ENCODE data around the gene IQSEC2. TPM values are rescaled to one million over a fixed set of nuclear protein-coding genes. Genes with fewer than 3 reads are reported as not detected.

The IQSEC2 gene
- total RNA-seq, 1 experiment from 2014 or later = 20.7 TPM

DNA sequence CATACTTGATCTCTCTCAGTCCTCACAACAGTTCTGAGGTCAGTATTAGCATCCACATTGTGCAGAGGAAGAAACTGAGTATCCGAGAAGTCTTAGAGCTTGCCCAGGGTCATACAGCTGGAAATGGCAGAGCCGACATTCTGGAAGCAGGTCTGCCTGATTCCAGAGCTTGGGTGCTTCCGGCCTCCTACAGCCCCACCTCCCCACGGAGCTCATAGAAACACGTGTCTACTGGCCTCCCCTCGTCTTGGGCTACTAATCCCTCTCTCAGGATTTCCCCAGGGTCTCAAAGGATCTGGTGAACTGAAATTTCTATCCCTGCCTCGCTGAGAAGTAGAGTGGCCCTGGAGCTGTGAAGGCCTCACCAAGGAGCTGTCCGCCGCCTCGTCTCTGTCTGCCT lies 44.3 kb downstream of the IQSEC2 start:
- H3K9ac ChIP-seq (ENCODE audit: low read length) = no peak overlapping the region
- no peaks in the 10 kb centered on the region for H3K4me1 ChIP-seq (ENCODE audit: control insufficient read depth in 1 of 2, insufficient read depth in 2 of 2, low read length in 2 of 2)
- no peak for DNase-seq (ENCODE audit: low read depth, low spot score)
- H3K9me3 ChIP-seq (ENCODE audit: control insufficient read depth in 1 of 2, insufficient read depth in 1 of 2, low read depth in 1 of 2, low read length in 2 of 2) = no peaks in the 10 kb centered on the region
- ATAC-seq = no peak
- CTCF ChIA-PET = no interaction called here
- no peak overlapping the region for H2AFZ ChIP-seq (ENCODE audit: low read depth, low read length, poor library complexity, severe bottlenecking)
- H3K4me2 ChIP-seq (ENCODE audit: low read length) = no peak overlapping the region
- no peak overlapping the region for H3K4me3 ChIP-seq (replicated peaks in 1 of 2; ENCODE audit: low read depth in 1 of 2, low read length in 2 of 2)
- H3K36me3 ChIP-seq (ENCODE audit: control insufficient read depth in 1 of 2, insufficient read depth in 2 of 2, low read length in 2 of 2) = no peaks in the 10 kb centered on the region
- no peaks in the 10 kb centered on the region for H3K9me2 ChIP-seq (ENCODE audit: insufficient read depth)
- H3K27me3 ChIP-seq (ENCODE audit: insufficient read depth, low read length) = no peaks in the 10 kb centered on the region
- no peaks in the 10 kb centered on the region for H4K20me1 ChIP-seq (ENCODE audit: insufficient read depth)
- no TSS peak for BruUV-seq (replicated peaks)
- H3K79me2 ChIP-seq (ENCODE audit: insufficient read depth, low read length) = no peaks in the 10 kb centered on the region
- RAD21 ChIA-PET (ENCODE audit: low non-redundant PET in 1 of 2, low total read pairs in 2 of 2, uncharacterized antibody in 2 of 2, unreplicated experiment in 2 of 2) = no interaction called here
- H3K27ac ChIP-seq (ENCODE audit: low read depth, low read length) = no peak overlapping the region
- POLR2A ChIA-PET = interaction anchor here (0.9 kb wide), 1 partner anchor 12 kb away, joined by 3 read pairs; no protein-coding TSS in a partner anchor
- intact Hi-C loops (cut with micrococcal nuclease) = no loop called here
- TF ChIP-seq YY1 (IDR thresholded peaks at IDR 0.05; ENCODE audit: extremely low read depth, insufficient replicate concordance, low read depth, low read length) (no peak), EZH2 (IDR thresholded peaks at IDR 0.05) (no peak), RAD21 (IDR thresholded peaks at IDR 0.05; ENCODE audit: low read depth) (no peak), JUND (IDR thresholded peaks at IDR 0.05) (no peak), SP1 (IDR thresholded peaks at IDR 0.05; ENCODE audit: low read depth) (no peak), EZH2phosphoT487 (IDR thresholded peaks at IDR 0.05; ENCODE audit: borderline replicate concordance) (no peak), EGR1 (IDR thresholded peaks at IDR 0.05; ENCODE audit: low read depth) (no peak), TCF7L2 (IDR thresholded peaks at IDR 0.05; ENCODE audit: borderline replicate concordance, extremely low read depth, insufficient read depth, insufficient read length) (no peak), ZNF274 (IDR thresholded peaks at IDR 0.05; ENCODE audit: low read depth, low read length) (no peak)
- TF ChIP-seq, protein P1, sequence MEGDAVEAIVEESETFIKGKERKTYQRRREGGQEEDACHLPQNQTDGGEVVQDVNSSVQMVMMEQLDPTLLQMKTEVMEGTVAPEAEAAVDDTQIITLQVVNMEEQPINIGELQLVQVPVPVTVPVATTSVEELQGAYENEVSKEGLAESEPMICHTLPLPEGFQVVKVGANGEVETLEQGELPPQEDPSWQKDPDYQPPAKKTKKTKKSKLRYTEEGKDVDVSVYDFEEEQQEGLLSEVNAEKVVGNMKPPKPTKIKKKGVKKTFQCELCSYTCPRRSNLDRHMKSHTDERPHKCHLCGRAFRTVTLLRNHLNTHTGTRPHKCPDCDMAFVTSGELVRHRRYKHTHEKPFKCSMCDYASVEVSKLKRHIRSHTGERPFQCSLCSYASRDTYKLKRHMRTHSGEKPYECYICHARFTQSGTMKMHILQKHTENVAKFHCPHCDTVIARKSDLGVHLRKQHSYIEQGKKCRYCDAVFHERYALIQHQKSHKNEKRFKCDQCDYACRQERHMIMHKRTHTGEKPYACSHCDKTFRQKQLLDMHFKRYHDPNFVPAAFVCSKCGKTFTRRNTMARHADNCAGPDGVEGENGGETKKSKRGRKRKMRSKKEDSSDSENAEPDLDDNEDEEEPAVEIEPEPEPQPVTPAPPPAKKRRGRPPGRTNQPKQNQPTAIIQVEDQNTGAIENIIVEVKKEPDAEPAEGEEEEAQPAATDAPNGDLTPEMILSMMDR (IDR thresholded peaks at IDR 0.05 in 2 of 3, conservative IDR thresholded peaks at IDR 0.05 in 1 of 3; ENCODE audit: borderline replicate concordance in 1 of 3, insufficient read depth in 1 of 3, low read depth in 2 of 3, low read length in 2 of 3) = no peak
- TF ChIP-seq, protein P2, sequence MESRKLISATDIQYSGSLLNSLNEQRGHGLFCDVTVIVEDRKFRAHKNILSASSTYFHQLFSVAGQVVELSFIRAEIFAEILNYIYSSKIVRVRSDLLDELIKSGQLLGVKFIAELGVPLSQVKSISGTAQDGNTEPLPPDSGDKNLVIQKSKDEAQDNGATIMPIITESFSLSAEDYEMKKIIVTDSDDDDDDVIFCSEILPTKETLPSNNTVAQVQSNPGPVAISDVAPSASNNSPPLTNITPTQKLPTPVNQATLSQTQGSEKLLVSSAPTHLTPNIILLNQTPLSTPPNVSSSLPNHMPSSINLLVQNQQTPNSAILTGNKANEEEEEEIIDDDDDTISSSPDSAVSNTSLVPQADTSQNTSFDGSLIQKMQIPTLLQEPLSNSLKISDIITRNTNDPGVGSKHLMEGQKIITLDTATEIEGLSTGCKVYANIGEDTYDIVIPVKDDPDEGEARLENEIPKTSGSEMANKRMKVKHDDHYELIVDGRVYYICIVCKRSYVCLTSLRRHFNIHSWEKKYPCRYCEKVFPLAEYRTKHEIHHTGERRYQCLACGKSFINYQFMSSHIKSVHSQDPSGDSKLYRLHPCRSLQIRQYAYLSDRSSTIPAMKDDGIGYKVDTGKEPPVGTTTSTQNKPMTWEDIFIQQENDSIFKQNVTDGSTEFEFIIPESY (IDR thresholded peaks at IDR 0.05; ENCODE audit: extremely low read depth, insufficient replicate concordance, low read length) = no peak

All from HCT116 (cell line).